ENCODE measurements around the gene SRSF1. TPM values are rescaled to one million over a fixed set of nuclear protein-coding genes. Genes with fewer than 3 reads are reported as not detected.
A peak's percentile ranks its signal among the peaks of the same experiment; 100 is the strongest.
"Not testable (repeated sequence)": the region's sequence is repeated elsewhere in the genome, so short reads cannot be mapped to it uniquely, and the experiment has no call there.

Gene SRSF1
- total RNA-seq, 2 donors from 2014 or later = 136 to 151 TPM

DNA sequence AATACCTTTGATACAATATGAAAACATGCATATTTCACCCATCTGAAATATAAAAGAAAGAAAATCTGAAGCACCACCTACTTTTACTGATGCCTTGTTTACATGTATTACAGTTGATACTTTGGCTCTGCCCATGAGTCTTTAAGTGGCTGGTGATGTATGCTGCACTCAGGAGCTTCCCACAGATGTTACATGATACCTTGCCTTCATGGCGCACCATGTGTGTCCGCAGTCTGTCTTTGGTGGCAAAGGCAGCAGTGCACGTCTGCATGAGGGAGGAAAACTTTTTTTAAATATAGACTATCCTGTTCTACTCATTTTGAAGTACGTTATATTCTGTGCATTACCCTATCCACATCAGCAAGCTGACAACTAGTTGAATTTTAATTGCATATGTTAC, 26.5 kb downstream of the SRSF1 start:
- TF ChIP-seq, protein P1, sequence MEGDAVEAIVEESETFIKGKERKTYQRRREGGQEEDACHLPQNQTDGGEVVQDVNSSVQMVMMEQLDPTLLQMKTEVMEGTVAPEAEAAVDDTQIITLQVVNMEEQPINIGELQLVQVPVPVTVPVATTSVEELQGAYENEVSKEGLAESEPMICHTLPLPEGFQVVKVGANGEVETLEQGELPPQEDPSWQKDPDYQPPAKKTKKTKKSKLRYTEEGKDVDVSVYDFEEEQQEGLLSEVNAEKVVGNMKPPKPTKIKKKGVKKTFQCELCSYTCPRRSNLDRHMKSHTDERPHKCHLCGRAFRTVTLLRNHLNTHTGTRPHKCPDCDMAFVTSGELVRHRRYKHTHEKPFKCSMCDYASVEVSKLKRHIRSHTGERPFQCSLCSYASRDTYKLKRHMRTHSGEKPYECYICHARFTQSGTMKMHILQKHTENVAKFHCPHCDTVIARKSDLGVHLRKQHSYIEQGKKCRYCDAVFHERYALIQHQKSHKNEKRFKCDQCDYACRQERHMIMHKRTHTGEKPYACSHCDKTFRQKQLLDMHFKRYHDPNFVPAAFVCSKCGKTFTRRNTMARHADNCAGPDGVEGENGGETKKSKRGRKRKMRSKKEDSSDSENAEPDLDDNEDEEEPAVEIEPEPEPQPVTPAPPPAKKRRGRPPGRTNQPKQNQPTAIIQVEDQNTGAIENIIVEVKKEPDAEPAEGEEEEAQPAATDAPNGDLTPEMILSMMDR (IDR thresholded peaks at IDR 0.05) = no peak
- no peak for TF ChIP-seq POLR2AphosphoS5 (IDR thresholded peaks at IDR 0.05)
- TF ChIP-seq POLR2A (IDR thresholded peaks at IDR 0.05) = no peak
- intact Hi-C loops (cut with DNase I) = no loop called here
- Histone ChIP-seq H3K4me1 (replicated peaks) (peaks cover 16% of the 10 kb centered on the region), H3K9me3 (no peaks in the 10 kb centered on the region), H3K4me3 (no peak overlapping the region), H3K27me3 (replicated peaks; ENCODE audit: insufficient read depth) (no peaks in the 10 kb centered on the region), H3K36me3 (peaks cover 3 to 11% of the 10 kb centered on the region in 2 donors), H3K27ac (no peak overlapping the region)
- WGBS = 71% methylated on average over 4 of the region's 4 CpGs
- no peak for DNase-seq (ENCODE audit: low spot score)

DNA sequence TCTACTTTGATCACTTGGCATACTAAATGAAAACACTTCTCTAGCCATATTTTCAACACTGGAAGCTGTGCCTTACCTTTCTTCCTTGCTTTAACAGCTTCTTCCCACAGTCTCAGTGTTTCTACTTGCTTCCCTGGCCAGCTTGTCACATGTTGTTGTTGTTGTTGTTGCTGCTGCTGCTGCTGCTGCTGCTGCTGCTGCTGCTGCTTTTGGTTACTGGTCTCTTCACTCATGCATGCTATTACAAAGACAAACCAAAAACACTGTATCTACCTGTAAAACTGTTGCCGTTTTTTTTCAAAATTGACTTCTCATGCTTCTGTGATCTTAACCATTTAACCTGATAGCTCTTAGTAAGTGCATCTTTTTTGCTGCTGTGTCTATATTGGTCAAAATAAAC, 28.0 kb downstream of the SRSF1 start:
- intact Hi-C loops (cut with DNase I) = no loop called here
- Histone ChIP-seq H3K27ac (no peak overlapping the region), H3K36me3 (peaks cover 3 to 11% of the 10 kb centered on the region in 2 donors), H3K4me3 (no peak overlapping the region), H3K27me3 (replicated peaks; ENCODE audit: insufficient read depth) (no peaks in the 10 kb centered on the region), H3K4me1 (replicated peaks) (peaks cover 13% of the 10 kb centered on the region), H3K9me3 (no peaks in the 10 kb centered on the region)
- TF ChIP-seq POLR2A (IDR thresholded peaks at IDR 0.05) = no peak
- no peak for TF ChIP-seq POLR2AphosphoS5 (IDR thresholded peaks at IDR 0.05)
- TF ChIP-seq, protein P1 (IDR thresholded peaks at IDR 0.05) = no peak
- 59% methylated on average over 1 of the region's 1 CpG for WGBS
- DNase-seq (ENCODE audit: low spot score) = no peak

DNA sequence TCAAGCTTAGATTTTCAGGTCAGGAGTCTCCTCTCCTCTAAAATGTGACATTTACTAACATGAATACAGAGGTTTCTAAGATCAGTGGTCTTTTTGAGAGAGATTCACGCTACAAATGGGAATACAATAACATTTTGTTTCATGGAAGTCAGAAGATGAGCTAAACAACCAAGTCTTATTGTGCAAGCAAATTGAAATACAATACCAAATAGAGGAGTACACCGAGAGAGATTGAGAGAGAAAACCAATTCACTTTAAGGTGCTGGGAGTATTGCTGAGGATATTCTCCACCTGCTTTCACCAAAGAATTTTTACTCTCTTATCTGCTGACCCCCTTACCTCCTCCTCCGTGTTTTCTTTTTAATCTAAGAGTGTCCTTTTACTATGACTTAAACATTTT, 30.5 kb downstream of the SRSF1 start:
- H3K36me3 ChIP-seq = peaks cover 3 to 11% of the 10 kb centered on the region in 2 donors
- WGBS = 72% methylated on average over 3 of the region's 3 CpGs
- intact Hi-C loops (cut with DNase I) = no loop called here
- no peaks in the 10 kb centered on the region for H3K27me3 ChIP-seq (replicated peaks; ENCODE audit: insufficient read depth)
- H3K4me1 ChIP-seq (replicated peaks) = peaks cover 7% of the 10 kb centered on the region
- H3K9me3 ChIP-seq = no peaks in the 10 kb centered on the region
- TF ChIP-seq, protein P1 (IDR thresholded peaks at IDR 0.05) = no peak
- TF ChIP-seq POLR2A (IDR thresholded peaks at IDR 0.05) (no peak), POLR2AphosphoS5 (IDR thresholded peaks at IDR 0.05) (no peak)
- DNase-seq (ENCODE audit: low spot score) = no peak
- no peak overlapping the region for H3K27ac ChIP-seq
- H3K4me3 ChIP-seq = no peak overlapping the region

DNA sequence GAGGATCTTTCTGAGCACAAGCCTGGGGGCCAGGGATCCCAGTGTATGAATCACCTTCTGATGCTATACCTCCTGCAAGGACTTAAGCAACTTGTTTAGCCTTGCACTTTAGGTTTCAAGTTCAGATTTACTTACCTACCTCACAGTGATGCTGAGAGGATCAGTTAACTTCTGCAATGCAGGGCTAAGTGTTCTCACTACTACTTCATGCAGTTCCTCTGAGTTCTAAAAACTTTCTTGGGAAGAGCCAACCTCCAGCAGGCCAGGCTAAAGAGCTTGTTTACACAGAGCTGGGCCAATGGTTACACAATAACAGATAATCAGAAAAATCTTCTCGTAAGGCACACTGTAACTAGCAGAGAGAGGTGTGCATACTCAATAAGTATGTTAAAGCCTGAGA, 32.0 kb downstream of the SRSF1 start:
- WGBS = 23% methylated on average over 1 of the region's 1 CpG
- Histone ChIP-seq H3K27me3 (replicated peaks; ENCODE audit: insufficient read depth) (no peaks in the 10 kb centered on the region), H3K4me1 (replicated peaks) (peaks cover 10% of the 10 kb centered on the region), H3K9me3 (no peaks in the 10 kb centered on the region), H3K4me3 (no peak overlapping the region), H3K36me3 (peaks cover 3 to 11% of the 10 kb centered on the region in 2 donors), H3K27ac (no peak overlapping the region)
- intact Hi-C loops (cut with DNase I) = no loop called here
- DNase-seq (ENCODE audit: low spot score) = no peak
- TF ChIP-seq, protein P1 (IDR thresholded peaks at IDR 0.05) = no peak
- TF ChIP-seq POLR2A (IDR thresholded peaks at IDR 0.05) (no peak), POLR2AphosphoS5 (IDR thresholded peaks at IDR 0.05) (peak; percentile 18)

DNA sequence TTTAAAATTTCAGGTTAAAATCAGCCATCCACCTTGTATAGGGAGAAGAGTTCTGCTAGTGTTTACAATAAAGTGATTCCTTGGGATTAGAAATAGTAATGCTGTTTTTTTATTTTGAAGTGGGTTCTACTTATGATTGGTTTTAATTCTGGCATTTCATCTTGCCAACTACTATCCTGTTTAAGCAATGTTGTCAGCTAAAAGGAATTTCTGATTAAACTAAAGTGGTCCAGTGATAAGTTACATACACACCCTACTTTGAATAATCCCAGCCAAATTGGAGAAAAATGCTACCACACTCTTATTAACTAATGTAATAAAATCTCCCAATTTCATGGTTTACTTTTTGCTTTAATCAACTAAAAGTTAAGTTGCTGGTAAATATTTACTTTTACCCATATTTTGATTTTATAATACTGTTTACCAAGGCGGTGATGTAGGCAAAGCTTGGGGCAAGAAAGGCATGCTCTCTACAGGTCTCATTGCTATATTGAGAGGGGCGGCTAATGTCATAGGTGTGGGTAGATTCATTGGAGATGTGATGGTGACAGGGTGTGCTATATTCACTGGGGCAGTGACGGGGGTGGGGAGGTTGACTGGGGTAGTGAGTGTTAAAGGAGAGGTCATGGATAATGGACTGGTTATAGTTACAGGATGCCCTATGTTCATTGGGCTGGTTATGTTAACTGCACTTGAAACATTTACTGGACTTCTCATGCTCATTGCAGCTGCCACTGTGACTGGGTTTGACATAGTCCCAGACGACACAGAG, 32.8 kb downstream of the SRSF1 start:
- DNase-seq (ENCODE audit: low spot score); H3K4me1 ChIP-seq (replicated peaks); H3K27me3 ChIP-seq (replicated peaks; ENCODE audit: insufficient read depth); H3K27ac ChIP-seq; H3K4me3 ChIP-seq; intact Hi-C loops (cut with DNase I); H3K9me3 ChIP-seq: not testable (repeated sequence)
- H3K36me3 ChIP-seq = peaks cover 3 to 11% of the 10 kb centered on the region in 2 donors
- 77% methylated on average over 4 of the region's 4 CpGs for WGBS

Measured in prostate gland (tissue), 2 donors.